T-helper 1 cell treated with Interleukin-12 subunit alpha and Interleukin-12 subunit beta and Interleukin-4 antibody, amounts not matched to agents 30 μg/mL and 1 μg/mL, for 36 hours (primary cell): ENCODE data around the gene LSM4.
"Not testable (repeated sequence)": the region's sequence is repeated elsewhere in the genome, so short reads cannot be mapped to it uniquely, and the experiment has no call there.

Source experiments
- H3K27ac Mint-ChIP-seq: one replicate; pipeline ENCODE4 v1.8.0; 2021; ENCODE audit warnings: mild to moderate bottlenecking, mixed read lengths
- H3K27me3 Mint-ChIP-seq: one replicate; pipeline ENCODE4 v1.8.0; 2021; ENCODE audit warnings: low read depth, mixed read lengths
- H3K36me3 Mint-ChIP-seq: one replicate; pipeline ENCODE4 v1.8.0; 2021; ENCODE audit warnings: low read depth, mixed read lengths
- H3K4me1 Mint-ChIP-seq: one replicate; pipeline ENCODE4 v1.8.0; 2021; ENCODE audit warnings: low read depth, mixed read lengths
- H3K4me3 Mint-ChIP-seq: one replicate; pipeline ENCODE4 v1.8.0; 2021; ENCODE audit warnings: mild to moderate bottlenecking, moderate library complexity, mixed read lengths
- H3K9me3 Mint-ChIP-seq: one replicate; pipeline ENCODE4 v1.8.0; 2021; ENCODE audit warnings: mixed read lengths

The LSM4 gene

DNA sequence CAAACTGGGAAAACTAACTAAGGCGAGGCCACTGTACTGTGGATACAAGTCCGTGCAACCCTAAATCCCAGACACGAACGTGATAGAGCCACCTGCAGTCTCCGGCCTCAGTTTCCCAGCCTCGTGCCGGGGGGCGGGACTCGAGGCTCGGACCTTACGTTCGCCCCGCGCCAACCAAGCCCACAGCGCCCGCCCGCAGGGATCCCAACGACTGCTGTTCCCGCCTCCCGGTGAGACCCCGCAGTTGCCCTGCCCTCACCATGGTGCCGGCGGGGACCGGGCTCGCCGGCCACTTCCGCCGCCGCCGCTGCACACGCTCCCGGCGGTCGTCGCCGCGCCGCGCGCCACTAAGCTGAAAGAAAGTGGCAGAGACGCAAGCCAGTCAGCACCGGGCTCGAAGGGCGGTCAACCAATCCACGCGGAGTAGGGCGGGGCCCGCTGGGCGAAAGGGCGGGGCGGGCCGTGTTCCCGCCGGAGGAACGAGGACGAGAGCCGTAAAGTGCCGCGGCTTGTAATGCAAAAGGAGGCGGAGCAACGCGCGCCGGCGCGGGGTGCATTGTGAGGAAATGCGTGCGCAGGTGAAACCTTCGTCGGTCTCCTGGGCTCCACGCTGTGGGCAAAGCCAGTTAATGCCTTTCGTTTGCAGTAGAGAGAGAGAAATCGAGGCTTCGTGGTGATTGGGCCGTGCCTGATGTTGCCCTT is at the start of gene LSM4:
Gene LSM4 (minus strand): TSS at position 318 of the 702 bp plus-strand sequence. CDS start 56 bp downstream, at position 262.
- Mint-ChIP-seq H3K27ac (peak within 1 kb of the TSS; percentile 93), H3K4me3 (peak within 1 kb of the TSS; percentile 92), H3K4me1 (peaks cover 47% of the 10 kb centered on the region), H3K27me3 (no peaks in the 10 kb centered on the region), H3K9me3 (no peaks in the 10 kb centered on the region), H3K36me3 (peaks cover 25% of the 10 kb centered on the region)

- peaks cover 15% of the 10 kb centered on the region for H3K36me3 Mint-ChIP-seq
- H3K27me3 Mint-ChIP-seq: no peaks in the 10 kb centered on the region
Measured at GRCh38 chr19:18368504-18369222, 45.8 kb upstream of the LSM4 start.

DNA sequence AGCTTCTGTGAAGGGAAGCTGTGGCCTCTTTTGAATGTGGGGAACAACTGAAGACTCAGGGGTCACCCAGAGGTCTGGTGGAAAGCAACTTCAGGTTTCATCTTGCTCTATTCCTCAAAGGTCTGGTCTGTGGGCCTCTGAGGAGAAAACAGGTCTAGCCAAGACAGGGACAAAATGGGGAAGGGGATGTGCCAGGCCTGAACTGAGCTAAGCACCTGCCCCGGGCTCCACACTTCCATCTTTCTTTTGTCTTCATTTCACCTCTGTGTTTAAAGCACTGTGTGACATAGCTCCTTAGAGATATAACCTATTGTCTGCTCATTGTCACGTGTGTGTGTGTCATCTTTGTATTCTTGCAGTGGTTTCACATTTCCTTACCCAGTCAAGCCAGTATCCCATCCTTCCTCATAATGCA is 43.2 kb upstream of the LSM4 start:
- Mint-ChIP-seq H3K9me3 (no peaks in the 10 kb centered on the region), H3K27me3 (no peaks in the 10 kb centered on the region), H3K4me1 (peaks cover 3% of the 10 kb centered on the region), H3K27ac (no peak overlapping the region), H3K4me3 (no peak overlapping the region), H3K36me3 (peaks cover 18% of the 10 kb centered on the region)

More at GRCh38 chr19:18368504-18369222, 45.8 kb upstream of the LSM4 start:
- H3K9me3 Mint-ChIP-seq: no peaks in the 10 kb centered on the region
- H3K27ac Mint-ChIP-seq: no peak overlapping the region
- peaks cover 6% of the 10 kb centered on the region for H3K4me1 Mint-ChIP-seq
- H3K4me3 Mint-ChIP-seq: no peak overlapping the region

GRCh38 chr19:18364826-18365528 is 42.1 kb upstream of the LSM4 start:
- no peak overlapping the region for H3K4me3 Mint-ChIP-seq
- H3K9me3 Mint-ChIP-seq: no peaks in the 10 kb centered on the region
- H3K27ac Mint-ChIP-seq: no peak overlapping the region
- peaks cover 18% of the 10 kb centered on the region for H3K36me3 Mint-ChIP-seq
- H3K4me1 Mint-ChIP-seq: peaks cover 3% of the 10 kb centered on the region
- no peaks in the 10 kb centered on the region for H3K27me3 Mint-ChIP-seq

GRCh38 chr19:18364277-18364825 is 41.5 kb upstream of the LSM4 start:
- not testable (repeated sequence) for H3K4me1 Mint-ChIP-seq, H3K9me3 Mint-ChIP-seq, H3K27me3 Mint-ChIP-seq, H3K27ac Mint-ChIP-seq, H3K4me3 Mint-ChIP-seq
- peaks cover 21% of the 10 kb centered on the region for H3K36me3 Mint-ChIP-seq

DNA sequence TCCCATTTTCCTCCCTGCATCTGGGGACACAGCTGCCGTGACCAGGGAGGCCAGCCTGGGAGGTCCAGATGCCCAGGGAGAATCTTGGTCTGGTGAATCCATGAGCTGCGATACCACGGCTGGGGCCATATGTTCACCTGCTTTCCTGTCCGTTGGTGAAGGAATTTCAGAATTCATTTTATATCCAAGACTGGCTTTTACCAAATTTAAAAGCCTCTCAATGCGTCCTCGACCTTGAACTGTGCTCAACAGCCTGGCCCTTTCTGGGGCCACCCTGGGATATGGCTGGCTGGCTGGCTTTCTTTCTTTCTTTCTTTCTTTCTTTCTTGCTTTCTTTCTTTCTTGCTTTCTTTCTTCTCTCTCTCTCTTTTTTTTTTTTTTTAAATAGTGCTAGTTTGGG is 40.9 kb upstream of the LSM4 start:
- H3K4me1 Mint-ChIP-seq: peaks cover 3% of the 10 kb centered on the region
- H3K27me3 Mint-ChIP-seq: no peaks in the 10 kb centered on the region
- no peak overlapping the region for H3K27ac Mint-ChIP-seq
- no peak overlapping the region for H3K4me3 Mint-ChIP-seq
- no peaks in the 10 kb centered on the region for H3K9me3 Mint-ChIP-seq
- peaks cover 24% of the 10 kb centered on the region for H3K36me3 Mint-ChIP-seq

GRCh38 chr19:18362934-18363542 is 40.2 kb upstream of the LSM4 start:
- Mint-ChIP-seq H3K27ac (no peak overlapping the region), H3K4me3 (no peak overlapping the region), H3K36me3 (peaks cover 24% of the 10 kb centered on the region), H3K4me1 (peaks cover 3% of the 10 kb centered on the region), H3K9me3 (no peaks in the 10 kb centered on the region), H3K27me3 (no peaks in the 10 kb centered on the region)

DNA sequence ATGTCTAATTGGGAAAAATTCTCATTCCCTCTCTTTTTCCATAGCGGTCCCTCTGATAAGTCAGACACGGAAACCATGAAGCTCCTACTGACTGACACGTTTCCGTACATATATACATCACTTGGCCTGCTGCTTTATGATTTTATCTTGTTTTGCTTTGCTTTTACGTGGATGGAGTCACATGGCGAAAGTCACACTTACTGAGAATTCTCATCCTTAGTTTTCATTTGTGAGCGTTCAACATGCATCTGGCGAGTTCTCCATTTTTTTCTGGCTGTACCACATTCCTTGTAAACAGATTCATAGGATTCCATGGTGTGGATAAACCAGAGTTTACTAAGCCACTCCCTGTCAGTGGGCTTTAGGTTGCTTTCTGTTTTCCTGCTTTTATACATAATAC is 38.8 kb upstream of the LSM4 start:
- Mint-ChIP-seq H3K4me3 (no peak overlapping the region), H3K27ac (no peak overlapping the region), H3K36me3 (peaks cover 25% of the 10 kb centered on the region), H3K27me3 (no peaks in the 10 kb centered on the region), H3K4me1 (peaks cover 3% of the 10 kb centered on the region), H3K9me3 (no peaks in the 10 kb centered on the region)

DNA sequence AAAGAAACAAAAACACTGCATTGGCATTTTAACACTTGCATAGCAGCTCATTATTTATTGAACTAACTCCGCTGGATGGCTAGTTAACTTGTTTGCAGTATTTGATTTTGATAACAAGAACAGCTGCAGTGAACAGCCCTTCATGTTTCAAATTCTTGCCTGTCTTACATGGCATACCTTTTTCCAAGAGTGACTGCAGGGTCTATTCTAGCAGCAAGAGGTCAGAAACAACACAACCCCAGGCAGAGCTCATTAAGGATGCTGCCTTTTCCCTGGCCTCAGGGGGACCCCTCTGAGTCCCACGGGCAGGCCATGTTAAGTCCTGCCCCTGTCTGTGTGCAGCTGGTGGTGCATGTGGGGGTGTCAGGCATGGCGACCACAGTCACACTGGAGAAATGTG is 34.2 kb upstream of the LSM4 start:
- peaks cover 12% of the 10 kb centered on the region for H3K36me3 Mint-ChIP-seq
- no peaks in the 10 kb centered on the region for H3K4me1 Mint-ChIP-seq
- H3K27me3 Mint-ChIP-seq: no peaks in the 10 kb centered on the region
- H3K27ac Mint-ChIP-seq: no peak overlapping the region
- H3K4me3 Mint-ChIP-seq: no peak overlapping the region
- no peaks in the 10 kb centered on the region for H3K9me3 Mint-ChIP-seq

- not testable (repeated sequence) for H3K4me1 Mint-ChIP-seq, H3K27ac Mint-ChIP-seq, H3K27me3 Mint-ChIP-seq, H3K9me3 Mint-ChIP-seq, H3K4me3 Mint-ChIP-seq
- peaks cover 15% of the 10 kb centered on the region for H3K36me3 Mint-ChIP-seq
Measured at GRCh38 chr19:18354743-18355142, 31.9 kb upstream of the LSM4 start.

GRCh38 chr19:18353378-18354005 is 30.6 kb upstream of the LSM4 start:
- Mint-ChIP-seq H3K27ac (no peak overlapping the region), H3K9me3 (no peaks in the 10 kb centered on the region), H3K36me3 (peaks cover 10% of the 10 kb centered on the region), H3K27me3 (no peaks in the 10 kb centered on the region), H3K4me3 (no peak overlapping the region), H3K4me1 (peaks cover 2% of the 10 kb centered on the region)

- no peak overlapping the region for H3K27ac Mint-ChIP-seq
- peaks cover 2% of the 10 kb centered on the region for H3K4me1 Mint-ChIP-seq
- H3K4me3 Mint-ChIP-seq: no peak overlapping the region
- H3K36me3 Mint-ChIP-seq: peaks cover 6% of the 10 kb centered on the region
- no peaks in the 10 kb centered on the region for H3K9me3 Mint-ChIP-seq
- no peaks in the 10 kb centered on the region for H3K27me3 Mint-ChIP-seq
Measured at GRCh38 chr19:18351544-18351943, 28.7 kb upstream of the LSM4 start.

GRCh38 chr19:18350490-18350889 is 27.6 kb upstream of the LSM4 start:
- Mint-ChIP-seq H3K36me3 (peaks cover 12% of the 10 kb centered on the region), H3K27ac (no peak overlapping the region), H3K9me3 (no peaks in the 10 kb centered on the region), H3K4me1 (peaks cover 4% of the 10 kb centered on the region), H3K27me3 (no peaks in the 10 kb centered on the region), H3K4me3 (no peak overlapping the region)

GRCh38 chr19:18349524-18350128 is 26.8 kb upstream of the LSM4 start:
- H3K27ac Mint-ChIP-seq: no peak overlapping the region
- H3K36me3 Mint-ChIP-seq: peaks cover 12% of the 10 kb centered on the region
- H3K4me3 Mint-ChIP-seq: no peak overlapping the region
- no peaks in the 10 kb centered on the region for H3K27me3 Mint-ChIP-seq
- H3K4me1 Mint-ChIP-seq: peaks cover 4% of the 10 kb centered on the region
- no peaks in the 10 kb centered on the region for H3K9me3 Mint-ChIP-seq
